GM18502 (cell line): Measurements from ENCODE around the gene PPP2R5B.

Experiments
- ATAC-seq: cut with Tn5 transposase; IDR thresholded peaks from one replicate; pipeline ENCODE4 v1.9.1; 2021; ENCODE audit warnings: mild to moderate bottlenecking; ENCODE audit not compliant: unreplicated experiment, poor library complexity

PPP2R5B gene

DNA sequence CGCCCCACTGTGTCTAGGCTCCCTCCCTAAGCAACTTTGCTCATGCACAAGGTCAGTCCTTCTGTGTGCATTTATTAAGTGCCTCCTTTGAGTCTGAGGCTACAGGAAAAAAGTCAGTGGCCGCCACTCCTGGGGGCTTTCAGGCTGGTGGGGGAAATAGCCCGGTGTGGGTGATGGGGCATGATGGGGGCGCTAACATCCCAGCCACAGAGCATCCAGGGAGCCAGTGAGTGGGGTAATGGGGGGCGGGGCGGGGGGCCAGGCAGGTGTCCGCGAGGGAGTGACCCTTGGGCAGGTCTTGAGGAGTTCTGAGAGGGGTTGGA lies 36.1 kb upstream of the PPP2R5B start:
- no peak for ATAC-seq

DNA sequence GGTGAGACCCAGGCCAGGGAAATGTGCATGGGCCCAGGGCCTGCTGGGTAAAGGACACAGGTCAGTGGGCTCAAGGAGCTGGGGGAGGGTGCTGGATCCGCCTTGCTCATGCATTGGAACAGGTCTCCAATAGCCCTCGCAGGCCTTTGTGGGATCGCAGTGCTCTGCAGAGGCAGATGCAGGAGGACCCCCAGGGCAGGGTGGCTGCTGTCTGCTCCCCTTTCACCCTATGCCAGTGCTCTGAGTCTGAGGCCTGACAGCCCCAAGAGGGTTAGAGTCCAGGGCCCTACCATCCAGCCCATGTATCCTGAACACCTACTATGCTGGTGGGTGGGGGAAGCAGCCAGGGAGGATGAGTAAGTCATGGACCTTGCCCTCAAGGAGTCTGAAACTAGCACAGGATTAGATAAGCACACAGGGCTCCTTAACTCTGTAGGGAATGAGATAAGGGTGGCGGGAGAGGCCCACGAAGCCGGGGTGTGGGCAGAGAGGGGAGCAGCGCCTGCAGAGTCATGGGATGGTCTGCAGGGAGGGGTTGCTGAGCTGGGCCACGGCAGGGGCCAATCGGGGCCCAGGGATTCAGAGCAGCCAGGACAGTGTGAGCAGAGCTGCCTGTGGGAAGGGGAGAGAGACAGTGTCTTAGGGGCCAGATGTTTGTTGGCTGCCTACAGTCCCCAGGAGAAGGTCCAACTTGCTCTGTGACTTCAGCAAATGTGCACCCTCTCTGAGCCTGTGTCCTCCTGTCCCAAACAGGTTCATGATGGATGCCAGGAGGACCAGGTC lies 35.6 kb upstream of the PPP2R5B start:
- no peak for ATAC-seq

- ATAC-seq, result no peak
Measured at GRCh38 chr11:64890522-64890939, 34.0 kb upstream of the PPP2R5B start.

DNA sequence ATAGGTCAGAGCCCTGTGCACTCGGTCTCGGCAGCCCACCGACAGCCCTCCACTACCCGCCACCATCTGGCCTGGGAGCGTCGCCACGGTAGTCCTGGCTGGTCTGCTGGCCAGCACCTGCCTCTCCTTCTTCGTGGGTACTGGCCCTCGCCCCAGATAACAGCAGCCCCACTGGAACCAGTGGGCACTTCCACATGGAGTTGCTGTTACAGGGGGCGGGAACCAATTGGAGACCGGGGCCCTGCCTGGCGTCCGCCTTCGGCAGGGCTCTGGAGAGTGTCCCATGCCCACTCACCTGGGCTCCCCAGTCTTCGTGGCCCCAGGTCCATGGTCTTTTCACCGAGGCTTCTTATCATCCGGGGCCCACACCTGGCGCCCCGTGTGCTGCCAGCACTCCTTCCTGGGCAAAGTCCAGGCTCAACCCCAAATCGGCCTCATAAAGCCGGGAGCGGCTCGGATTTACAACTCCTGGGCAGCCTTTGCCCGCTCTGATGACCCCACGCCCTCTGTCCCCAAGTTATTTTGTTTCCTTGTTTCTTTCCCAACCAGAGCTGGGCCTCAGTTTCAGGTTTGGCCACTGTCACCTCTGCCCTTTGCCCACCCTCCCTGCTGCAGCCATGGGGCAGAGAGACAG lies 33.2 kb upstream of the PPP2R5B start:
- no peak for ATAC-seq

DNA sequence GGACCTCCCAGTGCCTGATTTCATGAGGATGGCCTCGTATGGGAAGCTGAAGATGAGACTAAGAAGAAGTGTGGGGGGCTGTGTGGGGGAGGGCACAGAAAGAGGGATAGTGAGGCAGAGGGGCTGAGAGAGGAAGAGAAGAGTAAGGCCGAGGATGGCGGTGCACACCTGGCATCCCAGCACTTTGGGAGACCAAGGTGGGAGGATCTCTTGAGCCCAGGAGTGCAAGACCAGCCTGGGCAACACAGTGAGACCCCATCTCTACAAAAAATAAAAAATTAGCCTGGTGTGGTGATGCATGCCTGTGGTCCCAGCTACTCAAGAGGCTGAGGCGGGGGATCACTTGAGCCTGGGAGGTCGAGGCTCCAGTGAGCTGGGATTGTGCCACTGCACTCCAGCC lies 32.6 kb upstream of the PPP2R5B start:
- ATAC-seq, result no peak

DNA sequence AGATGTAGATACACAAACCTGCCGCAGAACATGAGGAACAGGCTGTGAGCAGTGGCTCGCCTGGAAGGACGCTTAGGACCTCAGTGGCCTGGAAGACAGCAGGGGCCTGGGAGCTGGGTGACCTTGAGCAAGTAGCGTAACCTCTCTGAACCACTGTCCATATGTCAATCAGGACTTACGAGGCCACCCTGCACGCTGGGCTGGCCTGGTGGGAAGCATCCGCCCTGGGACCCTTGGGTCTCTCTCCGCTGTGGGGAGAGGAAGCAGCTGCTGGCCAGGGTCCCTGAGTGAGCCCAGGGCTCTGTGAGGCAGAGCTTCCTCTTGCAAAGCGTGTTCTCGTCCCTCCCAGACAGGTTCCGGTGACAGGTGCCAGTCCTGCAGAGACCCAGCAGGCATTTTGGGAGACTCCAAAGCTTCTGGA lies 32.1 kb upstream of the PPP2R5B start:
- ATAC-seq, result no peak

DNA sequence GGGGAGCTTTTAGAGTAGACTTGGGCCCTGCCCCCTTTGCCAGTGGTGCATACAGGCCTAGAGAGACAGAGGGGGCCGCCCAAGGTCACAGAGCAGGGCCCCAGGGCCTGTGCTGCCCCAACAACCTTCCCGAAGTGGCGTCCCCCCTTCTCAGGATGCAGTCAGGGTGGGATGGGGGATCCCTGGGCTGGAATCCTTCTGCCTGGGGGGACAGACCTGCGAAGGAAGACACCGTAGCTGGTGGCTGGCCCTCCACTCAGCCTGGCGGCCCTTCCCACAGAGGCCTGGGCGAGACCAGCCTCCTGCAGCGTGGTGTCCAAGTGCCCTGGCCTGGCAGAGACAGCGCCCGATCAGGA lies 31.7 kb upstream of the PPP2R5B start:
- no peak for ATAC-seq

GRCh38 chr11:64893194-64894069 lies 31.1 kb upstream of the PPP2R5B start:
- no peak for ATAC-seq

DNA sequence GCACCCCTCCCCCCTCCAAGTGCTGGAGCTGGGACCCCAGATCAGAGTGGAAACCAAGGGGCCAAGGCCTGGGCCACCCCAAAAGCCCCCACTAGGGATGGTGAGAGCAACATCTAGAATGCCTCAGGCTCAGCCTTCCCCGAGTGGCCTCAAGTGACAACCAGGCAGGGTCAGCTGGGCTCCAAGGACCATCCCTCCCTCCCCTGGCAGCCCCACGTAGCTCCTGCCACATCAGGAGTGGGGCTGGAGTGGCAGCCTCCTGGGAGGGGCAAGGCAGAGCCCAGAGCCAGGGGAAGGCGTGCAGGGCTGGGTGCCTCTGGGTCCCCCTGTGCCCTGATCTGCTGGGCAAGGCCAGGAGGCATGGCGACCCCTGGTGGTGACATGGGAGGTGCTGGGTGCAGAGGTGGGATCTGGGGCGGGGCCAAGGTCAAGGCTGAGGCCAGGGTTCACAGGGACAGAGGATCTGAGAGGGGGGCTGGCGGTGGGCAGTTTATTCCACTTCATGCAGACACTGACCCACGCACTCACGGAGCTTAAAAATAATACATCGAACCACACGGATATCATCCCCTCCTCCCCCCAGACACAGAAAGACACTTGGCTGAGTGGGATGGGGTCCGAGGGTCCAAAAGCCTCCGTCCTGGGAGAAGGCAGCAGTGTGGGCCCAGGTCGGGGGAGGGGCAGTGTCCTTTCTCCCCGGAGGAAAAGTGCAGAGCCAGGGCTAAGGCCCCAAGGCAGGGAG lies 30.2 kb upstream of the PPP2R5B start:
- no peak for ATAC-seq

DNA sequence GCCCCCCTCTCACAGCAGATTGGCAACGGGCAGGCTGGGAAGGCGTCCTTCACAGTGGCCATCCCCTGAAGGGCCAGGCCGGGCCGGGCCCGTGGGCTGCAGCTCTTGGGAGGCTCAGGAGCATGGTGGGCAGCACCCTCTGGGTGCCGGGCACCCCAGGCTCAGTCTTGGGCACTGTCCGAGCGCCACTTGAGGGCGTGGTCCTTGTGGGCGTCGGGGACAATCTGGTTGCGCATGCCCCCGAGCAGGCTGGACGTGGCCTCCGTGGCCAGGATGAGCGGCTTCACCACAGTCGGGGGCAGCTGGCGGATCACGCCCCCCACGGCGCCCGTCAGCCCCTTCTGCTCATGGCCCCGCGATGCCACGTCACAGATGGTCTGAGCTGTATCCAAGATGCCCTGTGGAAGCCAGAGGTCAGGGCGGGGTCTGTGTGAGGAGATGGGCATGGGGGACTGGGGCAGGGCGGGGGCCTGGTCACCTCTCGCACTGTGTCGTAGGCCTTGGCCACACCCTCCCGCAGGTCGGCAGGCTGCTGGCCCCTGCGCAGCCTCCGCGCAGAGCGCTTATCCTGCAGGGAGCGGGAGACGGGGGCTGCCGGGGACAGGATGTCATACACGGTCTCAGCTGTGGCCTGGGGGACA lies 29.6 kb upstream of the PPP2R5B start:
- ATAC-seq, result no peak

GRCh38 chr11:64896448-64897022 lies 28.0 kb upstream of the PPP2R5B start:
- ATAC-seq, result no peak

DNA sequence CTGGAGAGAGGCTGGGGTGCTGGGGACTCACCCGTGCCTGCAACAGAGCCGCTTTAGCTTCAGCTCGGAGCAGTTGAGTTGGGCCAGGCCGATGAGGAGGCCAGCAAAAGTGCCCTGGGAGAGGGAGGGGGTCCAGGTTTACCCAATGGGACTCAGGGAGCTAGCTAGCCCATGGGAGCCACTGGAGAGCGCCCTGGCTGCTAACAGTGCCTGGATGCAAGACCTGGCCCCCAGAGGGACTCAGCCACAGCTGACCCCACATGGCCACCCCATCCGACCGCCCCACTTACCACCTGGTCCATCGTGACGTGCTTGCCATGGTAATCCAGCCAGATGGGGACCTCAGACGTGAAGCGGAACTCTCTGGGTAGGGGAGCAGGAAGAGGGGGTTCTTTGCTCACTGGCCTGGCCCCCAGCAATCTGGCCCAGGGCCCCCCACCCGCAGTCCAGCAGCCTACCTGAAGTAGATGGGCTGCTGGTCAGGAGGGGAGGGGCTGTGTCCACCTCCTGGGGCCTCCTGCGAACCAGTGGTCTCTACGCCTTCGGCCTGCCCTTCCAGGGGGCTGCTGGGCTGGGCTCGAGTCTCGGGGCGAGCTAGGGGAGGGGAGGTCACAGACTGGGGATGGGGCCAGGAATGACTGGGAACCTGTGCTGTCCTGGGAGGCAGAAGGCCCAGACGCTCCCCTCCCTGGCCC lies 27.0 kb upstream of the PPP2R5B start:
- ATAC-seq, result no peak

GRCh38 chr11:64898076-64898445 lies 26.4 kb upstream of the PPP2R5B start:
- no peak for ATAC-seq

DNA sequence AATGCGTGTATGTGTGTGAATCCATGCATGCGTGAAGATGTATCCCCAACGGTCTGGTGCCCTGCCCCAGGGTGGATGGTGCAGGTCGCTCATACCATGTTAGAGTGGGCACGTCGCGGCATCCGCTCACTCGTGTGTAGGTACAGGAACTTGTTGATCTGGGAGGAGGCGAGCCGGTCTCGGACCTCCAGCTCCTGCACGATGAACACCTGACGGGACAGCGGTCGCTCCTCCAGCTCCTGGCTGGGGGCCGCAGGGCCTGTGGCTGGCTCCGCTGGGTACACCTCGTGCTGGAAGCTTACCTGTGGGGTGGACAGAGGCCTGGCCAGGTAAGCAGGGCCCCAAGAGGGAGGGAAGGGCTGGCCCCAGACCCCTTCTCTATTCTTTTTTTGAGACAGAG lies 25.9 kb upstream of the PPP2R5B start:
- no peak for ATAC-seq

GRCh38 chr11:64900263-64900678 lies 24.2 kb upstream of the PPP2R5B start:
- ATAC-seq, result no peak

GRCh38 chr11:64900774-64901173 lies 23.7 kb upstream of the PPP2R5B start:
- ATAC-seq, result no peak

- ATAC-seq, result no peak
Measured at GRCh38 chr11:64902102-64902900, 22.2 kb upstream of the PPP2R5B start.

DNA sequence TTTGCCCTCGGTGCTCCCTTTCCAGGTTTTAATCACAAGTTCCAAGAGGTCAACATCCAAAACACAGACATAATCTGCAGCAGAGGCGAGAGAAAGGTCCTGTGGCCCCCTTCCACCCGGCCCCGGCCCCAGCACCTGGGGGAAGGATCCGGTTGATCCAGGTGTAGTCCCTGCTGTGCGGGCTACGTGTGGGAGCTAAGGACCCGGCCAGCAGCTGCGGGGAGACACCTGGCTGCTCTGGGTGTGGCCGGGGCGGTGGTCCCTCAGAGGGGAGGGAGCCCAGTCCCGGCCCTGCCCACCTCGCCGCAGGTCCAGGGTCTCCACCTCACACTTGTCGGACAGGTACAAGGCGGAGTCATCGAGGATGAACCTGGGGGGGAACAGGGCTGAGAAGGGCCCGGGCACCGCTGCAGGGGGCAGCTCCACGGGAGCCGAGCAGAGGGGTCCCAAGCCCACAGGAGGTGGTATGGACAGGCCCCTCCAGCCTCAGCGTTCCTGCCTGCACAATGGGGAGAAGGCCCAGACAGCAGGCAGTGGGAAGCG lies 21.1 kb upstream of the PPP2R5B start:
- ATAC-seq, result no peak
